HepG2 (cell line): Measurements from ENCODE around the gene IKZF4. TPM values are rescaled to one million over a fixed set of nuclear protein-coding genes. Genes with fewer than 3 reads are reported as not detected.

Source experiments
- AKNA ChIP-seq: sonication (generic); formaldehyde crosslinking; IDR thresholded peaks from 2 replicates; pipeline ENCODE4 v1.4.0; 2020; ENCODE audit warnings: missing genetic modification reagents, borderline replicate concordance
- CENPX ChIP-seq: sonication (generic); formaldehyde crosslinking; IDR thresholded peaks from 2 replicates; pipeline ENCODE4 v1.9.0; 2021; ENCODE audit warnings: mild to moderate bottlenecking, missing genetic modification reagents, moderate library complexity
- ETS1 ChIP-seq: sonication (generic); formaldehyde crosslinking; IDR thresholded peaks from 2 replicates; pipeline ENCODE4 v1.4.0; 2020; ENCODE audit warnings: missing genetic modification reagents
- FOXC1 ChIP-seq: sonication (generic); formaldehyde crosslinking; IDR thresholded peaks from 2 replicates; pipeline ENCODE4 v1.8.0; 2022; ENCODE audit warnings: mild to moderate bottlenecking, missing genetic modification reagents, borderline replicate concordance
- GABPA ChIP-seq, 2 experiments: IDR thresholded peaks; 2 replicates each; pipeline ENCODE4 v1.6.1; 2011 to 2016; ENCODE audit warnings: low read depth in 2 of 2, low read length in 1 of 2, missing biosample characterization in 1 of 2, missing genetic modification characterization in 1 of 2
- MXD4 ChIP-seq: IDR thresholded peaks from 2 replicates; pipeline ENCODE4 v1.6.1; 2016; ENCODE audit warnings: mild to moderate bottlenecking, missing biosample characterization, missing genetic modification reagents
- MXI1 ChIP-seq: IDR thresholded peaks from 3 replicates; pipeline ENCODE4 v1.6.1; 2012; ENCODE audit warnings: low read depth, low read length, inconsistent platforms, borderline replicate concordance
- PHB2 ChIP-seq: fragments of 450-650 bp; IDR thresholded peaks from 2 replicates; pipeline ENCODE4 v1.6.1; 2018; ENCODE audit not compliant: partially characterized antibody
- STAG1 ChIP-seq: sonication (generic); formaldehyde crosslinking; IDR thresholded peaks from 2 replicates; pipeline ENCODE4 v1.4.0; 2020; ENCODE audit warnings: missing genetic modification reagents
- TP53 ChIP-seq: sonication (generic); formaldehyde crosslinking; conservative IDR thresholded peaks from 2 replicates; pipeline ENCODE4 v1.4.0; 2020; ENCODE audit warnings: missing genetic modification reagents
- UBTF ChIP-seq: sonication (generic); formaldehyde crosslinking; IDR thresholded peaks from 2 replicates; pipeline ENCODE4 v1.4.0; 2020; ENCODE audit warnings: mild to moderate bottlenecking, missing genetic modification reagents
- ZFAT ChIP-seq: sonication (generic); formaldehyde crosslinking; conservative IDR thresholded peaks from 2 replicates; pipeline ENCODE4 v1.8.1; 2023; ENCODE audit warnings: missing genetic modification reagents, inconsistent platforms
- ZNF275 ChIP-seq: sonication (generic); formaldehyde crosslinking; IDR thresholded peaks from 2 replicates; pipeline ENCODE4 v1.8.0; 2022; ENCODE audit warnings: missing genetic modification reagents, mild to moderate bottlenecking, inconsistent platforms, borderline replicate concordance
- ZNF280D ChIP-seq: sonication (generic); formaldehyde crosslinking; IDR thresholded peaks from 2 replicates; pipeline ENCODE4 v1.5.1; 2020; ENCODE audit warnings: mild to moderate bottlenecking, missing genetic modification reagents
- ZSCAN25 ChIP-seq: sonication (generic); formaldehyde crosslinking; IDR thresholded peaks from 2 replicates; pipeline ENCODE4 v1.8.0; 2022; ENCODE audit warnings: mild to moderate bottlenecking, missing genetic modification reagents
- polyA plus RNA-seq, 8 experiments: library from polyadenylated mRNA; depleted of rRNA in 3 of 8; stranded (reverse) in 7 of 8; unstranded in 1 of 8; fragments of >200 nt; fragmentation: Illumina TruSeq in 4 of 8; extraction: Trizol in 4 of 8; gene quantifications; 2 replicates each; pipeline versions ENCODE4 v1.2.1 to v1.2.3, GENCODE V29; 2011 to 2016; ENCODE audit warnings: low read depth in 4 of 8, missing spikeins in 1 of 8, mixed read lengths in 1 of 8; ENCODE audit not compliant: insufficient read depth in 1 of 8
- total RNA-seq, 5 experiments: library from RNA; depleted of rRNA; stranded (reverse); fragments of >200 nt; fragmentation: Illumina TruSeq; extraction: Trizol; gene quantifications; 2 replicates each; pipeline ENCODE4 v1.2.3, GENCODE V29; 2016; ENCODE audit warnings: low read depth in 1 of 5

IKZF4 gene
- total and polyA plus RNA-seq, 2 of the 13 experiments (the other 11 are each of a cell fraction or from before 2014, with no cell fraction given), result 0.58 to 2.2 TPM

GRCh38 chr12:56080556-56081138 lies 59.8 kb downstream of the IKZF4 start (continued):
- TF ChIP-seq AKNA (CRISPR knock-in tag) (no peak), STAG1 (0 out of 2 replicates have a peak, but pooled peaks have one; percentile 5), FOXC1 (0 out of 2 replicates have a peak, but pooled peaks have one; percentile 8), TP53 (CRISPR knock-in tag) (no peak), ZSCAN25 (no peak; the same call in 1 of the 2 replicates), ZNF280D (CRISPR knock-in tag) (0 out of 2 replicates have a peak, but pooled peaks have one; percentile 17), ETS1 (CRISPR knock-in tag) (no peak), MXI1 (peak; percentile 62; the same call in 1 of the 3 replicates), PHB2 (no peak), ZNF275 (CRISPR knock-in tag) (no peak), MXD4 (CRISPR knock-in tag) (0 out of 2 replicates have a peak, but pooled peaks have one; percentile 31), CENPX (CRISPR knock-in tag) (no peak), UBTF (CRISPR knock-in tag) (no peak; the same call in 1 of the 2 replicates), ZFAT (CRISPR knock-in tag) (no peak), GABPA (IDR thresholded peaks at IDR 0.05; ENCODE audit: low read depth, low read length) (no peak), GABPA (CRISPR knock-in tag; IDR thresholded peaks at IDR 0.05; ENCODE audit: low read depth) (peak; percentile 35; the same call in 1 of the 2 replicates)
